Stimulated activated CD4-positive, alpha-beta T cell treated with anti-CD3 and anti-CD28 coated beads, Interleukin-4, amount 100 ng/mL, for 4 hours (primary cell): Measurements from ENCODE around the gene INSC.

Experiments
- DNase-seq, 2 experiments: peaks; one replicate each; pipeline ENCODE4 v3.0.0-alpha.2; 2020

Gene INSC

DNA sequence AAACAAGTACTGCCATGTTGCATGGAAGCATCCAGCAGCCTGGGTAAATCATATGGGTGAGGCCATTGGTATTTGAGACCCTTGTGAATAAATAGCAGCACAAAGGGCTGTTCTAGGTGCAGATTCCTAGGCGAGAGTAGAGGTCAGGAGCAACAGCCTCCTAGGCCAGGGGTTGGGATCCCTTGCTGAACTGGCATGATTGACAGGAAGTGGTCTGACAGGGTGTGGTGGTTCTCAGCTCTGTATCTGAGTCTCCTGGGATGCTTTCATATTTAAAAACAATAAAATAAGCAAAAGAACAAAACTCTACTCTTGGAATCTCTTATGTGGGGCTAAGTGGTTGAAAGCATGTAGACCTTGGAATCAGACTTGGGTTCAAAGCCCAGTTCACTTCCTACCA lies 35.8 kb downstream of the INSC start:
- no peak for DNase-seq

DNA sequence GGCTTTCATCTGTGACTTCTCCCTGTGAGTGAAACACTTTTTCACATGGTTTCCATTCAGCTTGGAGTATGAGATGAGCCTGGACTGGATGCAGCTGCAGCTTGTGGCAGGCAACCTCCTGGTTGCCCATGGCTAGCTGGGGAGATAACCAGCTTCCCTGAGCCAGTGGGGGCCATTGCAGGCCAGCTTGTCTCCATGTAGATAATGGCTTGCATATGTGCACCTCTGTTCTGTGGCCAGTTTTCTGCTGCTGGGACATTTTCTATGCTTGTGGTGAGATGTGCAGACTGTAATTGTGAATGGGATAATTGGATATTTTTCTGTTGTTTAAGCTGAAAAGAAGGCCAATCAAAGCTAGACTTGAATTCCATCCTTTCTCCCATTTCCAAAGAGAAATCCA lies 38.5 kb downstream of the INSC start:
- DNase-seq, result no peak

DNA sequence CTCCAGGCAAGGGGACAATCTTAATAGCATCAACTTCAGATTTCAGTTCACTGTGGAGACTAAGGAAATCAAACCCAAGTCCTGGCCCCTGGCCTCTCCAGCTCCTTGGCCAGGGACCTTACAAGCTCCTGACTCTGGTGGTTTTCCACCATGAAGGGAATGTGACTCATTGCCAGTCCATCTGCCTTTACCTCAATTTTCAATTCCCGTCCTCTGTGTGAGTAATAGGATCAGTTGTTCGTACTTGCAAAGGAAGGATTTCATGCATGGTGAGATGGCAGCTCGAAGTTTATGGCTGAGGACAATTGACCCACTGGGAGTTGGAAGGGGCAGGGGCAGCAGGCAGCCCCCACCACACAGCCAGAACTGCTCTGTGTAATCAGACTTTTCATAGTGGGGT lies 42.5 kb downstream of the INSC start:
- no peak for DNase-seq

DNA sequence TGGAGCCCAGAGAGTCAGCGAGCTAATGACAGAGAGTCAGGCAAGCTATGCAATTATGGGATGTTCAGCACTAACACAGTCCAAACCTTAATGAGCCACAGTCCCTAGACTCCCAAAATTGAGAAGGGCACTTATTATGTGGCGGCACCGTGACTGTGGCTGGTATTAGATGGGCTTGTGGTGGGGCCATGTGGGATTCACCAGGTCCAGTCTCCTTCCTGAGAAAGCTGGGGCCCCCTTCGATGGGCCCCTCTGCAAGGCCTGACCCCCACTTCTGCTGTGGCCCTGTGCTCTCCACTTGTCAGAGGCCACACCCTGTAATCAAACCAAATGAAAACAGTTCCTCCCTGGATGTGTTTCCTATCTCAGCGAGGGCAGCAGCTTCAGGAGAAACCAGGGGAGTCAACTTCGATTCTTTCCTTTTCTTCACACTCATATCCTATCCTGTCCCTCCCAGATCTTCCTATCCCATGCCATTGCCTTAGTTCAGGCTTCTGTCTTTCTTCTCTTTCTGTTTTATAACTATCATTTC lies 42.9 kb downstream of the INSC start:
- DNase-seq, result no peak

DNA sequence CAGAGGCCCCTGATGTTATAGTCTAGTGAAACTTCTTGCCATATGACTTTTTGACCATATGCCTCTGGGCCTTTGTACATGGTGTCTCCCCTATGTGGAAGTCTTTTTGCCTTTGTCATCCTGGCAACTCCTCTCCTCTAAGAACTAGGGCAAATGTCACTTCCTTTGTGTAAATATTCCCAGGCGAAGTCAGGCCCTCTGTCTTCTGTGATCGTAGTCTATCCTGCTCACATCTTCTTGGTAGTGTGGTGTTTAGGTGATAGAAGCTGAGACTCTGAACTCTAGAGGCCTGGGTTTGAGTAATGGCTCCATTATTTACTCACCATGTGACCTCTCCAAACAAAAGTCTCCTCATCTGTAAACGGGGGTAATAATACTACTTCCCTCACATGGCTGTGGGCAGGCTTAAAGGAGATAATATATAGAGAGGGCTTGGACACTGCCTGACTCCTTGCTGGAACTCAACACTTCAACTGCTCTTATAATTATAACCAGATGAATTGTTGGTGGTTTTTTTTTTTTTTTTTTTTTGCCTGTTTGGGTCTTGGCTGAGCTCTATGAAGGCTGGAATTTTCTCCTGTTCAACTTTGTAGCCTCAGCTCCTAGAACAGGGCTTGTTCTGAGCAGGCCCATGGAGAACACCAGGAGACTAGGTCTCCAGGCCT lies 43.8 kb downstream of the INSC start:
- no peak for DNase-seq

DNA sequence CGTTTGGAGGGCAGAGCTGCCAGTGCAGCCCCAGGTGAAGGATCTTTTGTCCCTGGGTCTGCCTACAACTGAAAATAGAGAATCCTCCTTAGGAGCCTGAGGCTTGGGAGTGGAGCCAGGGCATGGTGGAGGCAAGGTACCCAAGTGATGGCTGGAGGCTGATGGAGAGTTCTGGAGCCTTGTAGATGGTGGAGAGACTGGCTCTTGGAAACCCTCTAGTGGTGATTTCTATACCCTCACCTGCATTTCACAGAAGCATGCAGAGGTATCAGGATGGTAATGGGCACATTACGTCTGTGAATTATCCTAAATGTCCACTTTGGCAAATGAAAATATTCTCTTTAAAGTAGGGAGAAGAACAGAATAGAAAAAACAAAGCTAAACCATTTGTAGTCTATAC lies 44.4 kb downstream of the INSC start:
- no peak for DNase-seq

DNA sequence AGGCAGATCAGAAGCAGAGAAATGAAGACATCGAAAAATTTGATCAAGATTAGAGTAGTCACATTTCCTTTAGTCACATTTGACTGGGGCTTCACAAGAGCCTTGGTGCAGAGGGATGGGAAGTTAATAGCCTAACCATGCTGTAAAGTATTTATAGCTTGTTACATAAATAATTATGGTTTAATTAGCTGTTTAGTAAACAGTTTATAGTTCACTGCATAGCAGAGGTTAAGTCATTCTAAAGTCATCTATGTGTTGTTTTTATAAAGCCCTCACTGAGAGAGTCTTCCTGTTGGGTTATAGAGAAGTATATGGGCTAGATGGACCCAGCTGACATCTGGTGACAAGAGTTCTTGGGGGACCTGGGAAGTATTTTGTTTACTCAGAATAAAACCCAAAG lies 47.1 kb downstream of the INSC start:
- DNase-seq, result no peak

DNA sequence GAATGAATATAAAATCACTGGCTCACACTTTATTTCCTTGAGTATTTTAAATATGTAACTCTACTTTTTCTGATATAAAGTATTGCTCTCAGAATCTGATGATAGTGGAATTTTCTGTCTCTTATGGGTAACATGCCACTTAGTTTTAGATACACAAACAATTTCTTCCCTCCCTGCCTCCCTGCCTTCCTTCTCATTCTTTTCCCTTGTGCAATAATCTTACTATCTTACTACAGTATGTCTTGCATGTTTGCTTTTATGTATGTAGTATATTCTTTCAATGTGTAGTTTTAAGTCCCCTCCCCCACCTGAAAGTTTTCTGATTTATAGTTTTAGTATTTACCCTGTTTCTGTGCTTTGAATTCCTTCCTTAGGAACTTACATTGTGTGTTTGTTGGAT lies 48.4 kb downstream of the INSC start:
- no peak for DNase-seq

DNA sequence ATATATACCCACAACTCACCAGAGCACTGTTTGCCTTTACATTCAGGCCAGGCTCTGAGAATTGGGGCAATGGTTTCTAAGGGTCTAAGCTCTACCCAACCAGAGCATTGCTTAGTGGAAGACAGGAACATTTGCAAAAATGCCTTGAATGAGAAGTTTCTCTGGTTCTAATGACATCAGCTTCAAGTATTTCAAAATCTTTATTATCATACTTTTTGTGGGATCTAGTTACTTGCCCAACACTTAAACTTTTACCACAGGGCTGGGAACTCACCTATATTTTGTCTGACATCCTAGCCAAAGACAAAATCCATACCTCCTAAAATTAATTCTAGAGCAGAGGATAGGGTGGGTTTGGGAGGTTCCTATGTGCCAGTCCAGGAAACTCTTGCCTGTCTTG lies 51.5 kb downstream of the INSC start:
- no peak for DNase-seq

DNA sequence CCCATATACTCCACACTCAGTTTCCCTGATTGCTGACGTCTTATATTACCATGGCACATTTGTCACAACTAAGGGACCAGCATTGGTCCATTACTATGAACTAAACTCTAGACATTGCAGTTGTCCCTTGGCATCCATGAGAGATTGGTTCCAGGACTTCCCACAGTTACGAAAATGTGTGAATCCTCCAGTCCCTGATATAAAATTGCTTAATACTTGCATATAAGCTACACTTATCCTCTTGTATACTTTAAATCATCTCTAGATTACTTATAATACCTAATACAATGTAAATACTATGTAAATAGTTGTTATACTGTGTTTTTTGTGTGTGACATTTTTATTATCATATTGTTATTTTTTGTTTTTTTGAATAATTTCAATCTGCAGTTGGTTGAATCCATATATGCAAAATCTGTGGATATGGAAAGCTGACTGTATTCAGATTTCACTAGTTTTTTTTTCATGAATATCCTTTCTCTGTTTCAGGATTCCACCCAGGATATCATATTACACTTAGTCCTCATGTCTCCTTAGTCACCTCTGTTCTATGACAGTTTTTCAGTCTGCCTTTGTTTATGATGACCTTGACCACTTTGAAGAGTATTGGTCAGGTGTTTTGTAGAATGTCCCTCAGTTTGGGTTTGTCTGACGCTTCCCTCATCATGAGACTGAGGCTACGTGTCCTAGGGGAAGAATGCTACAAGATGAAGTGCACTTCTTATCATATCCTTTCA lies 55.3 kb downstream of the INSC start:
- no peak for DNase-seq

DNA sequence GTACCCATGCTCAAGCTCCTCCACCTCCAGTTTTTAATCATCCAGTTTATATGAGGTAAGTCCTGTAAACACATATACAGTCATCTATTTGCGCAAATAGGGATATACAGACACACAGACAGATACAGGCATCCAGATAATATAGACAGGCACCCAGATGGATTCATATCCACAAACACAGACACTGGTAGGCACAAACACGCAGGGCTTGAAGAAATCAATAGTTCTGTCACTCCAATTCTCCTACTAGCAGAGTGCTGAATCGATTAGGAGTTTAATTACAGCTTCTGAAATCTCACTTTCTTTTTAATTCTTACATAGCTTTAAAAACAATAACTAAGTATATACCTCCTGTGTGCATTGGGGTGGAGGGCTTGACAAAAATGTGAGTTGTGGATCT lies 56.0 kb downstream of the INSC start:
- DNase-seq, result no peak

DNA sequence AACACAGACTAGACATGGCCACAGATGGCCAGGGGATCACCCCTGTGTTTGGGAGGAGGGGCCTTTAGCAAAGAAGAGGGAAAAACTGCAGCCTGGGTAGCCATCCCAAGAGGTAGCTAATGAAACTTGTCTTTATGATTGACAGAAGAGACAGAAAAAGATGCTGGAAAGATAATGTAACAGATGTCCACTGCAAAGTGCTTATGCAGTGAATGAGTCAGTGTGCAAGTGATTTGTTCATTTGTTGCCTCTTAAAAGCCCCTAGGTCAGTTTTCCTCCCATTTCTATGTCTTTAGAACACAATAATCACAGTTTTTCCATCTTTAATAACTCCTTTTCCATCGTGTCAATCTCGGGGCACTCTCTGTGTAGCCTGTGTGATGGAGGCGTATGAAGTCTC lies 57.2 kb downstream of the INSC start:
- no peak for DNase-seq

DNA sequence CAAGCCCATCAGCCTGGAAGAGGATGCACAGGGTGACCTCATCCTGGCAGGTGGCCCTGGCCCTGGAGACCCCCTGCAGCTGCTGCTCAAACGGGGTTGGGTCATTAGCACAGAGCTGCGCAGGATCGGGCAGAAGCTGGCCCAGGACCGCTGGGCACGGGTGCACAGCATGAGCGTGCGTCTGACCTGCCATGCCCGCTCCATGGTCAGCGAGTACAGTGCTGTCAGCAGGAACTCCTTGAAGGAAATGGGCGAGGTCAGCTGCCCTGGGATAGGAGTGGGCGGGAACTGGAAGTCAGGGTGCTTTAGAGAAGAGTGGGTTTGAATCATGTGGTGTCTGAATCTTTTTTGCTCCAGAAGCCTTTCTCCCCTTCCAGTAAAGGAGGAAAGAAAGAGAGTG lies 61.1 kb downstream of the INSC start:
- no peak for DNase-seq

DNA sequence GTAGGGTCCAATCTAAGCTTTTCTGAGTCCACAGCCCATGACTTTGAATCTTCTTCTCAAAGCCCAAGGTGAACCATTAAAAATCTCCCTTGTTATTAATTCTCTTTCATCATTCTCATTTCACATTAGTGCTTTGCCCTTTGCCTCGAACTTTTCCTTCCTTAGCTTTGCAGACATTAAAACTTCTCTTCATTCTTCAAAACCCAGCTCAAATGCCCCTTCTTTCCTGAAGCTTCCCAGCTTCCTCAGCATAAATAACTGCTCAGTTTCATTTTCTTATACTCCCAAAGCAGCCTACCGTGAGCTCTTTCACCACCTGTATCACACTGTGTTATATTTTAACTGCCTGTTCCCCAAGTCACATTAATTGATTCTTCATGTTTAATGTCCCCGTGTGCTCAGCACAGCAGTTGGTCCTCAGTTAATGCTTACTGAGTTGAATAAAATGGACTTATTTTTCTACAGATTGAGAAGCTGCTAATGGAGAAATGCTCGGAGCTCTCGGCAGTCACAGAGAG lies 62.0 kb downstream of the INSC start:
- DNase-seq, result no peak

DNA sequence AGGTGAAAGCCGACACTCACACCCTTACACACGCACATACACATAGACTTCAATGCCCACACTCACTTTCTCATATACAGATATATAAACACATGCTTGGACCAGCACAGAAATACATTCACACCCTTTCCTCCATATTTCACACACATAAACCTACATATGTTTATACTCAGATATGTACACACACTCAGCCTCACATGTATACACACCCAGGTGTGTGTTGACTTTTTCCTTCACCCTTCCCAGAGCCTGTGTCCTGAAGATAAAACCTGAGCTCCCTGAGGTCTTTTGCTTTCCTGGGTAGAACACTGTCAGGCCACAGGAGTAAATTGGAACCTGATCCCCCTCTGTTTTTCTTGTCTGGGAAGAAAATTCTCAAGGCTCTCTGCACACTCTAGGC lies 62.8 kb downstream of the INSC start:
- DNase-seq, result no peak

DNA sequence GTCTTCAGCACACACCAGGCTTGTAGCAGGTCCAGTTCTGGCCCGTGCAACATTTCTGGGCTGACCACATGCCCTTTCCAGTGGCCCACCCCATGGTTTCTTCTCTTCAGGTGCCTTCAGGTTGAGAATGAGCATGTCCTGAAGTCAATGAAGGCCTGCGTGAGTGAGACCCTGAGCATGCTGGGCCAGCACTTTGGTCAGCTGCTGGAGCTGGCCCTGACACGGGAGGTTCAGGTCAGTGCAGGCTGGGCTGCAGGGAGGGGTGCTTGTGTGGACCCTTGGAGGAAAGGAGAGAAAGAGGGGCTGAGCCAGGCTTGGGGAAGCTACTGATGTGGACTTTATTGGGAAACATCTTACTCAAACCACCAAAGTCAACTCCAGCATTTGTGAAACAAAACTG lies 63.5 kb downstream of the INSC start:
- DNase-seq, result no peak

DNA sequence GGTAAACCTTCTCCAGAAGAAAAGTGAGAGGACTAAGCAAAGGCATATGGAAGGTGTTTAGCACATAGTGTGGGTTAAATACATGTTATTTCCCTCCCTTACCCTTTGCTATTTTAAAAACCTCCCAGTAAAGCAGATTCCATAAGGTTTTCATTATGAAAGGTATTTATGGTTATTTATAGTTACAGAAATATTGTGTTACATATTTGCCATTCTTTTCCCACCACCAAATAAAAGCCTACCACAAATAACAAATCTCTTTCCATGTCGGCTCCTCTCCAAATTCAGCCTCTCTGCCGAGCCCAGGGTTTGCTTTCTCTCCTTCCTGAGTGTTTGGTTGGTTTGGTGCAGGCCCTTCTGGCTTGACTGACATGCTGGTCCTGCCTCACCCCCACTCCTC lies 64.4 kb downstream of the INSC start:
- DNase-seq, result no peak

DNA sequence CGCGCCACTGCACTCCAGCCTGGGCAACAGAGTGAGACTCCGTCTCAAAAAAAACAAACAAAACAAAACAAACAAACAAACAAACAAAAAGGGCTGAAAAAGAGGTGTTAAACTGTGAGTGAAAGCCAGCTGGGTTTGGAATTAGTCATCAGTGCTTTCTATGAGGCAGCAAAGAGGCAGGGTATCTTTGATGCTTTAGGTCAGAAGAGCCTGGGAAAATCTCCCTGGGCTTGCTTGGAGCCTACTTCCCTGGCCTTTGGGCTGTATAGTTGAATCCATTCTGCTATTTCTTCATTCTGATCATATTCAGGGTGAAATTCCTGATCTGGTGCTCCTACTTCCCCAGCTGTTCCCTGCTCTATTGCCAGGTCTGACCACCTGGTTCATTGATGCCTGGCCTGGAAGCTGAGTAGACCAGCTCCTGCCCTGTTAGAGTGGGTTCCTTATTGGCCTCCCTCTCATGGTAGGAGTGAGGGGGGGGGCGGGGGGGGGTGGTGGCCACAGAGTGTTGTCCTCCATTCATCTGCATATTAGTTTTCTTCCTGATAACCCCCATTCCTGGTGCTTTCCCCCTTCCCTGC lies 65.6 kb downstream of the INSC start:
- DNase-seq, result no peak

DNA sequence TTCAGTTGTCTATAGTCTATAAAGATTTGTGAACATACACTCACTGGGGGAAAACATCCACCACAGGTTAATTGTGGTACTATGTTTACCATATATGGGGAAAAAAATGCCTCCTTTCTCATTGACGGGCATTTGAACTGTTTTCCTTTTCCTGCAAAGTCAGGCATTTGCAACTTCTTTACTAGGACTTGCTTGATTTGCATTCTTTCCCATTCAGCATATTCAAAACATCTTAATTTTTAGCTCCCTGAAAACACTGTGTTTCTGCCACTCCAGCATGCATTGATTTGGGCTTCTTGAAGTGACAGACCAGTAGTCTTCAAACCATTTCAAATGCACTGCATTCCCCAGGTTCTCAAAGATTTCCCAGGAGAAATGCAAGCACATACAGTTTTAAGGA lies 67.6 kb downstream of the INSC start:
- no peak for DNase-seq

DNA sequence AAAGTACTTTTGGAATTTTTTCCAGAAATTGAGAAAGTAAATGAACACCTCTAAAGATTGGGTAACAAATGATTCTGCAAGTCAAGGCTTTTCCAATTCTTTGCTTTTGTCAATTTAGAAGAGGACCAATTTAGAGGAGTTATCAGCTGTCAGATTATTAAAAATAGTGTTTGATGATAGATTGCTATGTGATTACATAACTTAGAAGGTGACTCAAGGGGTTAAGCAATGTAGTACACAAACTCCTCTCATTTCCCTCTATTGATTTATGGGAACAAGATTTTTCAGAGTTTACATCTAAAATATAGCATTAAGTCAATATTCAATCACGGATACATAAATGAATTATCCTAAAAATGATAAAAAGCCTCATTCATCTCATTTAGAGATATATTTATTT lies 70.3 kb downstream of the INSC start:
- DNase-seq, result no peak

DNA sequence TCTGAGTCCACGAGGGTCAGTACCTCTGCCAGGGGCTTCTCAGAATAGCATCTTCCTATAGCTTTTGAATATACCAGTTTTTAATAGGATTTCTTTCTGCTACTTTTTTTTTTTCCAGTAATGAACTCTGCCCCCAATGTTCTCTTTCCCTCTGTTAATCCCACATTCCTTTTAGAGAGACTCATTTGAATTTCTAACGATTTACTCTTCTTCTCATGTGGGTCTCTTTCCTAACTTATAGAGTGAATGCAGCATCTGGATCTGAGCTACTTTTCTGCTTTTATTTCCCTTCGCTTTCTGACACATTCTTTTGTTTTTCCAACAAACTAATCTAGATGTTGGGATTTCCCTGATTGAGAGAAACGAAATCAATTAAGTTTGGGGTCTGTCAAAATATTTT lies 71.4 kb downstream of the INSC start:
- DNase-seq, result no peak

DNA sequence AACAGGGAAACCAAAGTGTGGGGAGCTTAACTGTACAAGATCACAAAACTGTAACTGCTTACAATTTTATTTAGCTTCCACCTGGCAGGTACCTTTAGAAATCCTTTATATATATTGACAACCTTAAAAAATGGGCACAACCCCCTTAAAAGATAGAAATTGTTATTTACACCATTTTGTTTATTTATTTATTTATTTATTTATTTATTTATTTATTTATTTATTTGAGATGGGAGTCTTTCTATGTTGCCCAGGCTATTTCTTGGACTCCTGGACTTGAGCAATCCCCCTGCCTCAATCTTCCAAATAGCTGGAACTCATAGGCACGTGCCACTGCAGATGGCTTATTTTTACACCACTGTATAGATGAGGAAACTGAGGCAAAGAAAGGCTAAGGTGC lies 74.5 kb downstream of the INSC start:
- DNase-seq, result no peak

DNA sequence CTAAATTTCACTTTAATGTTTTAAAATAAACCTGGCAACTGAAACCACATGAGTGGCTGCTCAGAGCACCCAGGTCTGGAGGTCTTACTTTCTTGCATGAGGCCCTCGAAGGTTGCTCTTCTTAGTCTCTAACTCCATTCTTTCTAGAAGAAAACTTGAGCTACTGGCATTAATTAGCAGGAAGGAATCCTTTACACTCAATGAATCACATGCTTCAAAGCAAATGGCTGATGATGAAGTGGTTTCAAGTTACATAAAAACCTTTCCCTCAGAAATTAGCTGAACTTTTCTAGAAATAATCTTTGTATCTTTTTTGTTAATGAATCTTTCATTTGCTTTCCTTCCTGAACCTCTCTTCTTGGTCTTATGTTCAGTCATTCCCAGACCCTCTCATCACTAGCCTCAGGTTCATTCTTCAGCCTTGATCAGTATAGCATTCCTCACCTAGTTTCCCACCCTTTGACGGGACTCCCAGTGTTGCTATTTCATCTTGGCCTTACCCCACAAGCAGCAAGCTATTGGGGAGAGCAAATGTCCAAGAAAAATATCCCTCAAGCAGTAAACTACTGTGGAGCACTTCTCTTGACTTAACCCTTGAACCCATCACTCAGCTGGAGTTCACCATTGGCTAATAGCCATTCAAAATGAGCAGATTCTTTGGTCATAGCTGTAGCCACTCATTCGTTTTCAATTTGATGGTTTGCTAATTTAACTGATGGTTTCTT lies 75.1 kb downstream of the INSC start:
- no peak for DNase-seq

DNA sequence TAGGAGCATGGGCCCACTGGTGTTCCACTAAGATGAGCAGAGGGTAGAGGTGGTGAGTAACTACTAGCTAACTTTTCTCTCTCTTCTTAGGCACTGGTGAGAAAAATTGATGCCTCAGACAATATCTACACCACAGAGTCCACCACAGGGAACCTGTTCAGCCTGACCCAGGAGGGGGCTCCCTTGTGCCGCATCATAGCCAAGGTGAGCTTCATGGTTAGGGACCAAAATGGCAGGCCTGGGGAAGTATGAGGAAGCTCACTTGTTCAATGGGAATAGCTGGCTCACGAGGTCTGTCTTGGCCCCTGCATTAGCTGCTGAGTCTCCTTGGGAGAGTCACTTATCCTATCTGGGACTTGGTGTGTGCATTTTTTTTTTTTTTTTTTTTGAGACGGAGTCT lies 75.9 kb downstream of the INSC start:
- DNase-seq, result no peak
